ENCODE data around the gene IFITM1. TPM values are rescaled to one million over a fixed set of nuclear protein-coding genes. Genes with fewer than 3 reads are reported as not detected.

Gene IFITM1
- total and polyA plus RNA-seq, 9 of the 15 experiments (the other 6 are each of a cell fraction or from before 2014, with no cell fraction given) = 691 to 5,579 (median 974) TPM

GRCh38 chr11:316891-317301 lies 3.1 kb downstream of the IFITM1 start:
- WGBS (ENCODE audit: insufficient coverage, low coverage, missing lambda C conversion rate) = 16% methylated on average over 7 of the region's 7 CpGs
- Histone ChIP-seq H4K20me1 (replicated peaks; ENCODE audit: control insufficient read depth, insufficient read depth, low read length) (peaks cover 5% of the 10 kb centered on the region; the same call in 1 of the 2 replicates), H3K36me3 (ENCODE audit: control insufficient read depth, insufficient read depth, low read length) (peaks cover 29% of the 10 kb centered on the region; the same call in 1 of the 3 replicates), H3K27ac (ENCODE audit: extremely low read depth, low read depth, low read length) (peak overlapping the region; percentile 87), H3K9me3 (replicated peaks; ENCODE audit: control insufficient read depth, insufficient read depth, low read depth, low read length) (no peaks in the 10 kb centered on the region), H3K4me1 (replicated peaks in 1 of 2; ENCODE audit: control insufficient read depth in 2 of 2, insufficient read depth in 2 of 2, low read length in 2 of 2) (peaks cover 23 to 52% of the 10 kb centered on the region in 2 experiments), H3K4me3 (peak overlapping the region; percentile 69), H3K9me1 (ENCODE audit: control insufficient read depth, insufficient read depth, low read length) (no peaks in the 10 kb centered on the region), H3K79me2 (ENCODE audit: control insufficient read depth, insufficient read depth, low read length) (peaks cover 80% of the 10 kb centered on the region), H3K4me2 (ENCODE audit: insufficient read depth, low read length) (peak overlapping the region; percentile 95), H2AFZ (ENCODE audit: low read depth, low read length) (no peak overlapping the region), H3K27me3 (ENCODE audit: control insufficient read depth in 2 of 2, insufficient read depth in 2 of 2, low read length in 2 of 2) (no peaks in the 10 kb centered on the region), H3K9ac (ENCODE audit: insufficient read depth in 1 of 2, low read depth in 2 of 2, low read length in 2 of 2) (peak overlapping the region; percentile 82 to 98; a peak in 3 of 4 replicates)
- ATAC-seq = no peak
- intact Hi-C loops (cut with micrococcal nuclease) = loop anchor here (2.0 kb wide), 1 partner anchor 38 kb away; no protein-coding TSS in a partner anchor
- in situ Hi-C loops (cut with MboI) = no loop called here
- CTCF ChIA-PET (ENCODE audit: low intra/inter-chr PET ratio) = interaction anchor here (0.6 kb wide), 1 partner anchor 408 kb away, joined by 3 read pairs; no protein-coding TSS in a partner anchor
- no TSS peak for BruUV-seq (replicated peaks)
- TF ChIP-seq TEAD4 (IDR thresholded peaks at IDR 0.05; ENCODE audit: low read length) (no peak), TEAD4 (CRISPR knock-in tag; IDR thresholded peaks at IDR 0.05; ENCODE audit: borderline replicate concordance) (no peak), ZNF740 (CRISPR knock-in tag; IDR thresholded peaks at IDR 0.05) (no peak), ZNF740 (tag; IDR thresholded peaks at IDR 0.05) (peak in 1 of 2 experiments; percentile 60; a peak in 2 of 4 replicates), KDM1A (IDR thresholded peaks at IDR 0.05) (0 out of 4 replicates have a peak, but pooled peaks of 1 of the 2 experiments have one; percentile 6), ZNF140 (CRISPR knock-in tag; IDR thresholded peaks at IDR 0.05) (no peak), RHOXF2B (CRISPR knock-in tag; conservative IDR thresholded peaks at IDR 0.05) (no peak), NCOA1 (IDR thresholded peaks at IDR 0.05; ENCODE audit: low read depth) (0 out of 2 replicates have a peak, but pooled peaks have one; percentile 3)
- POLR2A ChIA-PET = interaction anchor here (0.6 to 2.0 kb wide), 13 partner anchors 8 to 134 kb away, joined by 3 to 10 read pairs (median 4); partner anchors contain the start of genes BET1L, IFITM2 and RIC8A
- DNase-seq (ENCODE audit: extremely low read depth in 1 of 4, low spot score in 3 of 4) = no peak
- no peak for FAIRE-seq

Data from K562 (cell line).